Measurements from ENCODE around the gene HBD. TPM values are rescaled to one million over a fixed set of nuclear protein-coding genes. Genes with fewer than 3 reads are reported as not detected.

The HBD gene
- total and polyA plus RNA-seq, 2 donors from 2014 or later = 1.3 to 5.6 TPM

- H3K27me3 ChIP-seq (ENCODE audit: control insufficient read depth, insufficient read depth, low read length) = no peaks in the 10 kb centered on the region
- no peak for TF ChIP-seq CTCF (IDR thresholded peaks at IDR 0.05; ENCODE audit: borderline replicate concordance, extremely low read depth, insufficient read depth)
- no peak overlapping the region for H3K27ac ChIP-seq (ENCODE audit: low read depth in 2 of 2, low read length in 2 of 2)
- H3K4me3 ChIP-seq (ENCODE audit: low read length in 3 of 3) = no peak overlapping the region
- H3K4me1 ChIP-seq (ENCODE audit: control insufficient read depth in 2 of 3, insufficient read depth in 2 of 3, low read depth in 1 of 3, low read length in 3 of 3) = no peaks in the 10 kb centered on the region
- no peaks in the 10 kb centered on the region for H3K9me3 ChIP-seq (ENCODE audit: control insufficient read depth in 2 of 3, insufficient read depth in 1 of 3, low read length in 3 of 3)
- intact Hi-C loops (cut with DNase I) = no loop called here
- FAIRE-seq (no peak), DNase-seq (no peak)
- no peak overlapping the region for H3K9ac ChIP-seq (ENCODE audit: low read length in 3 of 3)
- no peaks in the 10 kb centered on the region for H3K36me3 ChIP-seq (ENCODE audit: control insufficient read depth in 2 of 3, insufficient read depth in 3 of 3, low read length in 3 of 3)
These were observed 18.6 kb upstream of the HBD start for GRCh38 chr11:5252919-5253265.

- H3K4me1 ChIP-seq (ENCODE audit: control insufficient read depth in 2 of 3, insufficient read depth in 2 of 3, low read depth in 1 of 3, low read length in 3 of 3) = no peaks in the 10 kb centered on the region
- H3K27ac ChIP-seq (ENCODE audit: low read depth in 2 of 2, low read length in 2 of 2) = no peak overlapping the region
- no peak for TF ChIP-seq CTCF (IDR thresholded peaks at IDR 0.05; ENCODE audit: borderline replicate concordance, extremely low read depth, insufficient read depth)
- H3K27me3 ChIP-seq (ENCODE audit: control insufficient read depth, insufficient read depth, low read length) = no peaks in the 10 kb centered on the region
- no peak for FAIRE-seq
- H3K9ac ChIP-seq (ENCODE audit: low read length in 3 of 3) = no peak overlapping the region
- intact Hi-C loops (cut with DNase I) = no loop called here
- no peak overlapping the region for H3K4me3 ChIP-seq (ENCODE audit: low read length in 3 of 3)
- DNase-seq = no peak
- H3K9me3 ChIP-seq (ENCODE audit: control insufficient read depth in 2 of 3, insufficient read depth in 1 of 3, low read length in 3 of 3) = no peaks in the 10 kb centered on the region
- H3K36me3 ChIP-seq (ENCODE audit: control insufficient read depth in 2 of 3, insufficient read depth in 3 of 3, low read length in 3 of 3) = no peaks in the 10 kb centered on the region
These were observed 18.1 kb upstream of the HBD start for GRCh38 chr11:5252192-5252918.

GRCh38 chr11:5251746-5252145 is 17.5 kb upstream of the HBD start:
- H3K4me3 ChIP-seq (ENCODE audit: low read length in 3 of 3) = no peak overlapping the region
- H3K27ac ChIP-seq (ENCODE audit: low read depth in 2 of 2, low read length in 2 of 2) = no peak overlapping the region
- H3K9me3 ChIP-seq (ENCODE audit: control insufficient read depth in 2 of 3, insufficient read depth in 1 of 3, low read length in 3 of 3) = no peaks in the 10 kb centered on the region
- H3K4me1 ChIP-seq (ENCODE audit: control insufficient read depth in 2 of 3, insufficient read depth in 2 of 3, low read depth in 1 of 3, low read length in 3 of 3) = no peaks in the 10 kb centered on the region
- H3K27me3 ChIP-seq (ENCODE audit: control insufficient read depth, insufficient read depth, low read length) = no peaks in the 10 kb centered on the region
- no peak for FAIRE-seq
- TF ChIP-seq CTCF (IDR thresholded peaks at IDR 0.05; ENCODE audit: borderline replicate concordance, extremely low read depth, insufficient read depth) = no peak
- H3K36me3 ChIP-seq (ENCODE audit: control insufficient read depth in 2 of 3, insufficient read depth in 3 of 3, low read length in 3 of 3) = no peaks in the 10 kb centered on the region
- H3K9ac ChIP-seq (ENCODE audit: low read length in 3 of 3) = no peak overlapping the region
- intact Hi-C loops (cut with DNase I) = no loop called here
- no peak for DNase-seq

All from kidney (tissue), 14 donors.